ENCODE data around the gene VAPA.

Gene VAPA

GRCh38 chr18:10008006-10008647, 94.3 kb downstream of the VAPA start:
- no peak for DNase-seq
